PFSK-1 (cell line): ENCODE data around the gene CDC16.

Experiments used
- FOXP2 ChIP-seq: optimal IDR thresholded peaks from 2 replicates; pipeline ENCODE3; 2011; ENCODE audit warnings: borderline replicate concordance, control low read depth, inconsistent platforms; ENCODE audit not compliant: insufficient read depth; ENCODE audit errors: extremely low read length, extremely low read depth
- POLR2AphosphoS5 ChIP-seq: IDR thresholded peaks from 2 replicates; pipeline ENCODE4 v1.6.1; 2012; ENCODE audit warnings: low read depth, mild to moderate bottlenecking, control low read depth, low read length, moderate library complexity
- REST ChIP-seq, 2 experiments: IDR thresholded peaks; 2 replicates each; pipeline versions ENCODE4 v1.6.1 to v1.8.0; 2011 to 2012; ENCODE audit warnings: low read depth in 2 of 2, low read length in 2 of 2, control low read depth in 1 of 2, inconsistent platforms in 1 of 2, mild to moderate bottlenecking in 1 of 2, moderate library complexity in 1 of 2; ENCODE audit not compliant: insufficient read depth in 1 of 2
- SIN3A ChIP-seq: IDR thresholded peaks from 2 replicates; pipeline ENCODE4 v1.6.1; 2012; ENCODE audit warnings: mild to moderate bottlenecking, low read length, moderate library complexity, borderline replicate concordance; ENCODE audit not compliant: insufficient read depth
- TAF1 ChIP-seq: IDR thresholded peaks from 2 replicates; pipeline ENCODE4 v1.6.1; 2012; ENCODE audit warnings: low read length, control low read depth, borderline replicate concordance; ENCODE audit not compliant: insufficient read depth

The CDC16 gene

GRCh38 chr13:114314074-114314912 lies 79.6 kb downstream of the CDC16 start, which contains the start of gene CHAMP1:
Gene CHAMP1 (plus strand): TSS chr13:114314503. CDS start chr13:114323843, 9,340 bp downstream.
- TF ChIP-seq FOXP2 (peak; percentile 37), TAF1 (peak; percentile 72; the same call in 1 of the 2 replicates), REST (IDR thresholded peaks at IDR 0.05; ENCODE audit: insufficient read depth in 1 of 2, low read depth in 2 of 2, low read length in 2 of 2) (no peak), POLR2AphosphoS5 (peak; percentile 80)

GRCh38 chr13:114315074-114315785 lies 80.5 kb downstream of the CDC16 start:
- TF ChIP-seq SIN3A: no peak
- TF ChIP-seq POLR2AphosphoS5: no peak
- no peak for TF ChIP-seq TAF1

- TF ChIP-seq SIN3A (no peak), FOXP2 (no peak), TAF1 (no peak)
Measured at GRCh38 chr13:114318624-114319023, 83.9 kb downstream of the CDC16 start.

GRCh38 chr13:114319441-114319913 lies 84.8 kb downstream of the CDC16 start:
- TF ChIP-seq POLR2AphosphoS5 (no peak), TAF1 (no peak), FOXP2 (no peak), SIN3A (no peak), REST (IDR thresholded peaks at IDR 0.05; ENCODE audit: insufficient read depth in 1 of 2, low read depth in 2 of 2, low read length in 2 of 2) (no peak)

- TF ChIP-seq REST (IDR thresholded peaks at IDR 0.05; ENCODE audit: insufficient read depth in 1 of 2, low read depth in 2 of 2, low read length in 2 of 2): no peak
- no peak for TF ChIP-seq TAF1
- TF ChIP-seq FOXP2: no peak
- TF ChIP-seq SIN3A: no peak
- TF ChIP-seq POLR2AphosphoS5: no peak
Measured at GRCh38 chr13:114320065-114320464, 85.4 kb downstream of the CDC16 start.

- TF ChIP-seq REST (IDR thresholded peaks at IDR 0.05; ENCODE audit: insufficient read depth in 1 of 2, low read depth in 2 of 2, low read length in 2 of 2) (no peak), POLR2AphosphoS5 (no peak), TAF1 (no peak), SIN3A (no peak), FOXP2 (no peak)
Measured at GRCh38 chr13:114321256-114321655, 86.6 kb downstream of the CDC16 start.
